Embryonic facial prominence (tissue), 1 donor: ENCODE data around the gene TNFRSF25.
"Not testable (repeated sequence)": the region's sequence is repeated elsewhere in the genome, so short reads cannot be mapped to it uniquely, and the experiment has no call there.

Source experiments
- DNase-seq: peaks from one replicate; pipeline ENCODE4 v3.0.0-alpha.2; 2016; ENCODE audit errors: extremely low spot score

The TNFRSF25 gene

GRCh38 chr1:6453895-6454855, 11.8 kb downstream of the TNFRSF25 start:
- DNase-seq = not testable (repeated sequence)

- no peak for DNase-seq
Observed at GRCh38 chr1:6450943-6451373, 15.0 kb downstream of the TNFRSF25 start.

GRCh38 chr1:6450486-6450885, 15.5 kb downstream of the TNFRSF25 start:
- not testable (repeated sequence) for DNase-seq

- DNase-seq = no peak
Observed at GRCh38 chr1:6450005-6450450, 15.9 kb downstream of the TNFRSF25 start.

- no peak for DNase-seq
Observed at GRCh38 chr1:6448749-6449631, 17.0 kb downstream of the TNFRSF25 start.

- DNase-seq = no peak
Observed at GRCh38 chr1:6447818-6448748, 17.9 kb downstream of the TNFRSF25 start.

GRCh38 chr1:6447016-6447817, 18.8 kb downstream of the TNFRSF25 start:
- DNase-seq = no peak

GRCh38 chr1:6446665-6447015, 19.3 kb downstream of the TNFRSF25 start:
- DNase-seq = no peak

GRCh38 chr1:6445929-6446328, 20.0 kb downstream of the TNFRSF25 start:
- not testable (repeated sequence) for DNase-seq

- DNase-seq = no peak
Observed at GRCh38 chr1:6445062-6445763, 20.8 kb downstream of the TNFRSF25 start.

GRCh38 chr1:6444377-6444776, 21.6 kb downstream of the TNFRSF25 start:
- DNase-seq = no peak

GRCh38 chr1:6443339-6444115, 22.4 kb downstream of the TNFRSF25 start:
- no peak for DNase-seq

GRCh38 chr1:6441586-6441985, 24.4 kb downstream of the TNFRSF25 start:
- no peak for DNase-seq

- DNase-seq = no peak
Observed at GRCh38 chr1:6440198-6441126, 25.5 kb downstream of the TNFRSF25 start.

GRCh38 chr1:6438047-6438525, 27.9 kb downstream of the TNFRSF25 start:
- no peak for DNase-seq

GRCh38 chr1:6437012-6437700, 28.8 kb downstream of the TNFRSF25 start:
- DNase-seq = not testable (repeated sequence)

GRCh38 chr1:6436277-6436676, 29.7 kb downstream of the TNFRSF25 start:
- DNase-seq = not testable (repeated sequence)
